GM18511 (cell line): ENCODE results near the gene ACOXL.
"Not testable (repeated sequence)": the region's sequence is repeated elsewhere in the genome, so short reads cannot be mapped to it uniquely, and the experiment has no call there.

Source experiments
- ATAC-seq: cut with Tn5 transposase; IDR thresholded peaks from one replicate; pipeline ENCODE4 v1.9.1; 2021; ENCODE audit warnings: mild to moderate bottlenecking, moderate library complexity; ENCODE audit not compliant: unreplicated experiment

The ACOXL gene

DNA sequence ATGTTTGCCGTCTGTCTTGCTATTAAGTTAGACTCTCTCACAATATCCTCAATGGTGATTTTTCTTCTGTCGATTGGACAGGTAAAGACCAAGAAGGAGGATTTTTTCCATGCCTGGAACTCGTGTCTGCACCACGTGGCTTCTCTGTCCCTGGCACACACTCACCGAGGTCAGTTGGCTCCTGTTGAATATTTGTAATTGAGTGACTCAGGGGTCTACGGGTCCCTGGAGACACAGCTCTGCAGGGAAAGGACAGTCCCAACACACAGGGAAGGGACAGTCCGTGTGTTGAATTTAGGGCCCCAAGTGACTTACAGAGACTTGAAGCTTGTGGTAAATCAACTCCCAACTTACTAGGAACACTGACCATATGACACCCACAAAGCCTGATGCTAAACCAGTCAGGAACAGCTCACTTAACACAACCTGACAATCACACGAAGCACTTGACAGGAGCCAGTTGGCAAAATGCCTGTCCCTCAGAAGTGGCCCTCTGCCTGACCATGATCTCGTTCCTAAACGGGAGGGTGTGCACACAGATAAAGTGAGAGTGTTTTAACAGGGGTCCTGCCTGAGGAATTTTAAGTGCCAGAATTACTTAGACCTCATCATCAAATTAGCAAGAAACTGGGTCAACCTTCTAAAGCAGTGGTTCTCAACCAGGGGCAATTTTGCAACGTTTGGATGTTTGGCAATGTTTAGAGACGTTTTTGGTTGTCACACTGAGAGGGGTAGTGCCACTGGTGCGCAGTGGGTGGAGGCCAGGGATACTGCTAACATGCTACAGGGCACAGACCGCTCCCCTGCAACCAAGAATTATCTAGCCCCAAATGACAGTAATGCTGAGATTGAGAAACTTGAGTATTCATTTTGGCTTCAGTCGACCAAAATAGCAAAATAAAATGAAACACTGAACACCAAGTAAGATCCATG, 299.4 kb downstream of the ACOXL start:
- no peak for ATAC-seq

DNA sequence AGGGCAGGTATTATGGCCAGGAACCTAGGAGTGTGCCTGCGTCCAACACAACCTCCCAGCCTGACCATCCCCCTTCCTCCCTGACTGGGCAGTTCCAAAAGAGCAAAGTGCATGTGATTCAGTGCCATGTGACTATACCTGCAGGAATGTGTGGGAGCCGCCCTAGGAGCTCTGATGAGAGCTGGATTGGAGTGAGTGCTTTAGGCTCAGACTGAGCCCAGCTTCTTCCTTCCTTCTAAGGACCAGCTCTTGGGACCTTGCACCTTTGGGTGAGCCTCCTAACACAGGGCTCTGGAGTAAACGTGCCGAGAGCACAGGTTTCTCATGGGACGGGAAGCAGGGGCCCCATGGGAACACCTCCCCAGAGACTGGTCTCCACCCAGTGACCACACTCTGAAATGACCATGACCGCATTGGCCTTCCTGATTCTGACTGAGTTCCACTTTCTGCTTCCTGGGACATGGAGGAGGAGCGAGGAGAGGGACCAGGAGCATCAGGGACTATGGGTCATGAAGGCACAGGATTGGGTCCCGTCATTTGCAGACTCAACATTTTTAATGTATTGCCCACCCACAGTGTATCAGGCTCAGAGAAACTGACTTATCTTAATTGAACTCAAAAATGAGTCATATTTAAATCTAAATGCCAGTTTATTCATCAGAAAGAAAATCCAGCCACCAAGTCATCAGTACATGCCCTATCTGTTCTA, 300.5 kb downstream of the ACOXL start:
- no peak for ATAC-seq

DNA sequence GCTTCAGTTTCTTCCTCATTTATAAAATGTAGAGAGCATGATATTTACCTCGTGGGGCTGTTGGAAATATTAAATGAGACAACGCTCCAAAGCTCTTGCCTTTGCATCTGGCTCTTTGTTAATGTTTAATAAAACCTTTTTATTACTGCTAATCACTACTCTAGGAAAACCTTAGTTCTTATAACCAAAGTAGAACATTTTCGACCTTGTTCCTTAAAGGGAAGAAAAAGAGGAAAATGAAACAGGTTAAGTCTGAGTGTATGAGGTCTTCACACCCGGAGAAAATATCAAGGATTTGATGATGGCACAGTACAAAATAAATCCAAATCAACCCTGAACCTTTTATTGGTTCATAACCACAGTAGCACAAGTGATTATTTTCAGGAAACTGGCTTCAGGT, 301.8 kb downstream of the ACOXL start:
- ATAC-seq, result no peak

DNA sequence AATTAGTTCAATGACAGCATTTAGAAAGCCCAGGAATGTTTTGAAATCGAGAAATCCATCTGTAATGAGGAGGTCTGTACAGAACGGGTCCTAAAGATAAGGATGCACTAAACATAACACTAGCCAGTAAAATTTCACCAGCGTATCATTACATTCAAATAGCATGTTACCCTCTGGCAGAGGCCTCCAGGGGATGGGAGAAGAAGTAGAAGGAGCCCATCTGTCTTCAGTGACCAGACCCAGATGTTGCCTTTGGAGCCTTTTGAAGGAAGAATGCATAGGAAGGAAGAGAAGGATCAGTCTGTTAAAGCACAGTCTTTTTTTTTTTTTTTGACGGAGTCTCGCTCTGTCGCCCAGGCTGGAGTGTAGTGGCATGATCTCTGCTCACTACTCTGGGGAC, 302.2 kb downstream of the ACOXL start:
- ATAC-seq, result no peak

DNA sequence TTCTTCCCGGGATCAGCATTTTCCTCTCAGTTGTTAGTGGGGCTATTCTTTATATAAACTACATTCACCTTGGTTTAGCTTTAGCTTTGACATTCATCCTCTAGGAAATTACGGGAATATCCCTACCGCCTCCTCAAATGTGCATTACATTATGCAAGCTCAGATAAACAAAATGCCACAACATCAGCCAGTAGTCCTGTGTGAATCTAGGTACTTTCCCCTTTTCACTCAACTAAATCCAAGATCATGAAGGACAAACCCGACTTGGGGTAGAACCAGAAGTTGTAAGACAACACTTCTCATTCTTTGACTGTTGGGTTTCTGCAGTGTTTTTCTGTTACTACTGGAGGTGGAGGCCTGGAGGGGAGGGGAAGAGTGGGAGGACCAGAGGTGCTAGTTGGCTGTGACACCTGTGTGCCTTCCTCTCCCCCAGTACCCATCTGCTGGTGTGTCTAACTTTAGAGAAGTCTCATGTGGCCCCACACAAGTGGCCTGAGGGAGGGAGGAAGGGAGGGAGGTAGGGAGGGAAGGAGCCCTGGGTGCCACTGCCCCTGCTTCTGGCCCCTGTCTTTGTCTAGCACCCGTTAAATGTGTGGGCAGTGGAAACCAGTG, 303.6 kb downstream of the ACOXL start:
- ATAC-seq, result peak; percentile 55

DNA sequence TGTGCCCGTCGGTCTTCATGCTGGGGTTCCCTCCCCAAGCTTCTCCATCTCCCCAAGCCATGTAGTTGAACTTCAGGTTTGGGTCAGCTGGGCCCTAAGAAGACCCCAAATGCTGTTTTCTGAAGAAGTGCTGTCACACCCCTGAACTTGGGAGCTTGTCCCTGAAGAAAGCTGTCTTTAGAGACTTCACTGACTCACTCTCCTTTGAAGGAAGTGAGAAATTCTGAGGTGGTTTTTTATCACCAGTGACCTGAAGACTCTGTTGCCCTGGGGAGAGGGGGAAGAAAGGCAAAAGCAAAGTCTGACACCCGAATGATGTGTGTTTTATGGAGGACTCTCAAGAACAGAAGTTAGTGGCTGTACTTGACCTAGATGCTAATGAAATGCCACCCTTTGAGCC, 304.8 kb downstream of the ACOXL start:
- ATAC-seq, result no peak

DNA sequence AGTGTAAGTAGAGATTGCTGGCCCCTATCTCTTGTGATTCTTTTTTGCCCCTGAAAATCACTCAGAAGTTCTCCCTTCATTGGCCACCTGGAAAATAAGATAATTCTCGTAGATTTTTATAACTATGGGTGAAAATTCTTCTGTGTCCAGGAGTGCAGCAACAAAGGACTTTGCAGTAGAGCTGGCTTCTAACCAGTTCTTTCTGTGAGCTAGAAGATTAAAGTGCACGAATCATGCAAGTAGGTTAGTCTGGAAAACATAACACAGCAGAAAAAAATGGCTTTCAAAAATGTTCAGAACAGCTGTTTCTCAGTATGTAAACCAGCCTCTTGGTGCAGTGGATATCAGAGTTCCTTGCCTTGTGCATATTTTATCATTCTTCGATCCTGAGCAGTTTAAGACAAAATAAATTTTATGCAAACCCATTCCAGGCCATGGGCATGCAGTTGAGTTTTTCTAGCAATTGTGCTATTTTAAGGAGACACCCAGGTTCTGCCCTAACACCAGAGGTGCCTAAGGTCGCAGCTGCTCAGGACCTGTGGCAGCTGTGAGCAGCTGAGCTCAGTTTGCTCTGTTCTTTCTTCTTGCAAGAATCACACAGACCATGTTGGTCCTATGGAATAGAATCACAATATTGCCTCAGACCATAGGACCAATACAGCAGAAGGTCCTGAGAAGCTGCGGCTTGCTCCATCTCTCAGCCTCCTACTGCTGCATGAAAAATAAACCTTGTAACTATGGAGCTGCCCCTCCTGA, 307.4 kb downstream of the ACOXL start:
- ATAC-seq, result no peak

DNA sequence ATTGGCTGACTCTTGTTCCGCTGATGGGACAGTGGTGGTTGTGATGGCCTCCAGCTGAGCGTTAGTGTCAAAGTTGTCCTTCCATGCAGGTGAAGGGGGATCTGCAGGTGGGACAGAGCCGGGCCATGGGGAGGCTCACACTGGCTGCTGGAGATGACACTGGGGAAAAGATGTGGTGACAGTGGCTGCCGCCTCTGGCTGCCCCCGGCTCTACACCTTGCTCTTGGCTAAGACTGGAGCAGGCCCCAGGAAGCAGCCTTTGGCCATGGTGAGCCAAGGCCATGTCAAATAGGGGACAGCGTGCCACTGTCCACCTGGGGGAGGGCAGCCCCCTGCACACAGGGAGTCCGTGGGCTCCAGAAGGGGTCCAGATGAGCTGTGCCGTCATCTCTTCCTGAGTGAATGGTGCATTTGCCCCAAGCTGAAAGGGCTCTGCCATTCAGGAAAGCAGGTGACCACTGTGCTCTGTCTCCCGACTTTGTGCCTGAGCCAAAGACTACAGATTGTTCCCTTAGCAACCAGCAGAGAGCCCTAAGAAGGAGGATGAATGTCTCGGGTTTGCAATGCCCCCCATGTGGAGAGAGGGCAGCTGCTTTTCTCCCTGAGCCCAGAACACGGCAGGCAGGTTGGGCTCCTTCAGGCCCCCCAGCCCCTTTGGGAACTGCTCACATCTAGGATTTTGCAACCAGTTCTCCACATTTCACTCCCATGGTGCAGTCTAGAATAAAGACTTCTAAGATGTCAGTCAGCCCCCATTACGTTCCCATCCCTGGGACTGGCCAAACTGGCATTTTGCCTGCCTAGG, 309.2 kb downstream of the ACOXL start:
- no peak for ATAC-seq

DNA sequence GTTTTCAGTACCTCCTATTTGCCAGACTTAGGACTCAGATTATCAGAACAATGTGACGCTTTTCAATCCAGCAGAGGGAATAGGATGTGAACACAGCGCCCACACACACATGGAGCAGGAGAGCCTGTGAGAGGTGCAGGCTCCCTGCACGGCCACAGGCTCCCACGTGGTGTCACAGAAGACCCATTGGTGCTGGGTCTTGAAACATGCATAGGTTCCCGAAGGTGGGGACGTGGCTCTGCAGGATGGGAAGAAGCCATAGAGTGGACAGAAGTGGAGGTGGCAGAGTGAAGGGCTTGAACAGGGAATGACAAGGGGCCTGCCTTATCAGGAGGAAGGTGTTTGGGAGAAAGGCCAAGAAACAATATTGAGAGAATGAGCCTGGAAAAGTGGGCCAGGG, 309.9 kb downstream of the ACOXL start:
- no peak for ATAC-seq

DNA sequence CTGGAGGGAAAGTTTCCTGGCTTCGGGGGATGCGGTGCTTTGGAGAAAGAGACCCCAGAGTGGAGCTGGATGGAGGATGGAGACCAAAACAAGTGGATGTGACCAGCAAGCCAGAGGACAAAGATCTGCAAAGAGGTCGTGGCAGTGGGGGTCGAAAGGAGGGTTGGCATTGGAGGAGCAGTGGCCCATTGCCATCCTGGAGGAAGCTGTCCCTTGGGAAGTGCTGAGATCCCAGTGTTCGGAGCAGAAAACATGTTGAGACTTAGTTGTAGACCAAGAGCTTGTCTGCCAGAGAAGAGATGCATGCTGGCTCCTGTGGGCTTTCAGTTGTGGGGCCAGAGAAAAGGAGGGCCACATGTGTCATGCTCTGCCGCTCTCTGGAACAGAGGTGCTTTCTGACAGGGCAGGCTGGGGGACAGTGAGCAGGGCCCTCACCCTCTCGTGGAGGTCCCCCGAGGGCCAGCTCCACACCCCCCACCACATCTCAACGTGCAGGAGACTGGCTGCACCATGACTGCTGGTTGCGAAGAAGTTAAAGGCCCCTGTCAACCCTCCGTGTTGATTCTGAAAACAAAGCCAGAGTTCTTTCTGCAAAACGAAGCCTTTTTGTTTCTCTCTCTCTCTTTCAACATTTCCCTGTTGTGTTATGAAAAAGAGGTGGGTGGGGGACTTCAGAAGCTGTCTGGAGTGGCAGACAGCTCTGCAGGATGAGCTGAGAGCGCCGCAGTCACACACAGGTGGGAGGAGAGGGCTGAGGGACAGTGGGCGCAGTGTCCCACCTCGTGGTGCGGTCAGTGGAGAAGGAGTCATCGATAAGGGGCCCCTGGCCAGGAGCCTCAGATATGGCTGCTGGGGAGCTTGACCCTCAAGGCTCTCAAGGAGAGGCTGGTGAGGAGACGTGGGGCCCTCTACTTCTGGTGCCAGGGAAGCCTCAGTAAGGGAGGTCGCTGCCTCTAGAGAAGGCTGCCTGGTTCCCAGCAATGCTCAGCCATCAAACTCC, 310.7 kb downstream of the ACOXL start:
- peak; percentile 69 for ATAC-seq

DNA sequence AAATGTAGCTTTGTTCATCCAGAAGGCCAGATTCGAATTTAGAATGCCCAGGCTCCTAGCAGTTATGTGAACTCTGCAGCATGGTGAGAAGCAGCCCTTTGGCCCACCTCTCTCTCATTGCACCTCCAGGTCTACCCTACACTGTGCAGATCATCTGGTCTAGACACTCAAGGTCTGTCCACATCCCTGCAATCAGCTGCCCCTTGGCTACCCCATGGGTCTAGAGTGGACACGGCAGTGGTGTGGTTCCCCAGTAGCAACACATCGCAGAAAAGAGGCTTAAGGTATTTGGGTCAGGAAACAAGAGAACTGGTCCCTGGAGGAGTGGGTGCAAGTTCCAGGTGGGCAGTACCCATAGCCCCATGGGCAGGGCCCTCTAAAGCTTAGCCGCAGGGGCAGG, 311.7 kb downstream of the ACOXL start:
- ATAC-seq, result no peak

DNA sequence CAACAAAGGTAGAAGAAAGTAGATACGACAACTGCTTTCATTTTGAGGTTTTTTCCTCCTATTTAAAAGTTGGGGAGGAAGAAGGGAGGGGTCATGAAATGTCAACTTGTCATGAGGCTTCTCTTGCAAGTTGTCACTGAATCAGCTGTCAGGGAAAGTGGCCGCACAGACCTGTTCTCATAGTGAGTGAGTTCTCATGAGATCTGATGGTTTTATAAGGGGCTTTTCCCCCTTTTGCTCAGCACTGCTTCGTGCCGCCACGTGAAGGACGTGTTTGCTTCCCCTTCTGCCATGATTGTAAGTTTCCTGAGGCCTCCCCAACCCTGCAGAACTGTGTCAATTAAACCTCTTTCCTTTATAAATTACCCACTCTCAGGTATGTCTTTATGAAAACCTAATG, 312.9 kb downstream of the ACOXL start:
- ATAC-seq, result not testable (repeated sequence)

DNA sequence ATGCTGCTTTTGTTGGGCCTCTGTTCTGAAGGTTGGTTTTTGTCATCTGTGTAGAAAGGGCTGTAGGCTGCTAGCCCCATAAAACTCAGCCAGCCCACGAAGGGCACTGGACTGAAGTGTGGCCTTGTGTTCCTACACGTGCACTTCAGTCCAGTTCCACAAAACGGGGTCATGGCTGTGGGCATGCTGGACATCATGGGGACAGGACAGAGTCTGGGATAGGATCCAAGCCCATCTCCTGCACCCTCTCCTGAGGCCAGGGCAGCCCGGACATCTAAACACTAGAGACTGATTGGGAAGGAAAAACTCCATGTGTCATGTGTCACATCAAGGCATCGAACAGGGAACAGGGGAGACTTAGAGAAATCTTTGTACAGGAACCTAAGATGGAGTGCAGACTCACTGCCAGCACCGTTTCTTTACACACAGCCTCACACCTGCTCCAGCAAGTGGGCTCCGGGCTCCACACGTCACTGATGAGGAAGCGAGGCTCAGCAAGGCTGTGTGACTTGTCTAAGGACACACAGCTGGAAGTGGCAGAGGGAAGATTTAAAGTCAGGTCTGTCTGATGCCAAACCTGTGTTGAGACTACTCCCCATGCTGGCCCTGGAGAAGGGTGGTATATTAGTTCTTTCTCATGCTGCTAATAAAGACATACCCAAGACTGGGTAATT, 313.5 kb downstream of the ACOXL start:
- no peak for ATAC-seq

DNA sequence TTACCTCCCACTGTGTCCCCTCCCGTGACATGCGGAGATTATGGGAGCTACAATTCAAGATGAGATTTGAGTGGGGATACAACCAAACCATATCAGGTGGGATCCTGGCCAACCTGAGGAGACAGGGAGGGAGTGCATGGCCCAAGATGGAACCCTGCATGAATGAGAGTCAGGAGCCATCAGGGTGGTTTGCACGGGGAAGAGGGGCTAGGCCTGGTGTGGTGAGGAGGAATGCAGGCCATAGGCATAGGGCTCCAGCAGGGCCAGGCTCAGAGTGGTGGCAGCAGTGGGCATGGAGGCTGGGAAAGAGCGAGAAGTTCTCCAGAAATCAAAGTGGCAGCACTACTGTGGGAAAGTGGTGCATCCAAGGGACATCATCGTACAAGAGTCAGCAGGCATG, 314.3 kb downstream of the ACOXL start:
- no peak for ATAC-seq

DNA sequence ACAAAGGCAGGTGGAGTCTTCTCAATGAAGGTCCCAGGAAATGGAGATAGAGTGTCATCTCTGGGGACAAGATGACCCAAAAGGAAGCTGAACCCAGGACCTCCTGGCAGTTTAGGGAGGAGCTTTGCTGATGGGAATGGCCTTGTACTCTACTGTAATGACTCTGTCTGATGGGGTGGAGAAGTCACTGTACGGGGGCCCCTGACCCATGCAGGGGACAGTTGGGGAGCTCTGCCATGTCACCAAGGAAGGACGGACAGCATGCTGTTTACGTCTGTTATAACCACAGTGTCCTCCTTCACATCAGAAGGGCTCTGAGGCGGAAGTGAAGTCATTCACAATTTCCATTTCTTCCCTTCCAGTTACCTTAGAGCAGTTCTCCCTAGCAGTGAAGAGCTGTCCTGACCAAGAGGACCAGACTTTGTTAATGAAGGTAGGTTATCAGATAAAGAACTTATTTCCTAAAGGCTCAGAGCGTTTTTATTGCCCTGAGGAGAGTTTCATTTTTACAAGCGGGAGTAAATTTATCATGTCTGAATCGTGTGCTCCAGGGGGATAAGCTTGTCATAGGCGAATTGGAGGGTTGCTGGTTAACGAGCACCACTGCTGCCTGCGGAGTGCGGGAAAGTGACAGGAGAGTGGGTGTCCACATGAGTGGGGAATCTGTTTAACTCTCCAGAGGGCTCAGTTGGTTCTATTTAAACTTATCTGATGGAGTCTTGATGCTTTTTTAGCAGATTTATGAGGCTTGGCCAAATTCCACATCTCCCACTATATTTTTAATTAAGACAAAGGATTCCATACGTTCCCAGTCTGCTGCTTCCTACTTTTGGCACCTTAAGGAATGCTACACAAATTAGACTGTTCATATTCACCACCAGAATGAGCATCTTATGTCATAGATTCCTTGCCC, 316.7 kb downstream of the ACOXL start:
- ATAC-seq, result no peak

DNA sequence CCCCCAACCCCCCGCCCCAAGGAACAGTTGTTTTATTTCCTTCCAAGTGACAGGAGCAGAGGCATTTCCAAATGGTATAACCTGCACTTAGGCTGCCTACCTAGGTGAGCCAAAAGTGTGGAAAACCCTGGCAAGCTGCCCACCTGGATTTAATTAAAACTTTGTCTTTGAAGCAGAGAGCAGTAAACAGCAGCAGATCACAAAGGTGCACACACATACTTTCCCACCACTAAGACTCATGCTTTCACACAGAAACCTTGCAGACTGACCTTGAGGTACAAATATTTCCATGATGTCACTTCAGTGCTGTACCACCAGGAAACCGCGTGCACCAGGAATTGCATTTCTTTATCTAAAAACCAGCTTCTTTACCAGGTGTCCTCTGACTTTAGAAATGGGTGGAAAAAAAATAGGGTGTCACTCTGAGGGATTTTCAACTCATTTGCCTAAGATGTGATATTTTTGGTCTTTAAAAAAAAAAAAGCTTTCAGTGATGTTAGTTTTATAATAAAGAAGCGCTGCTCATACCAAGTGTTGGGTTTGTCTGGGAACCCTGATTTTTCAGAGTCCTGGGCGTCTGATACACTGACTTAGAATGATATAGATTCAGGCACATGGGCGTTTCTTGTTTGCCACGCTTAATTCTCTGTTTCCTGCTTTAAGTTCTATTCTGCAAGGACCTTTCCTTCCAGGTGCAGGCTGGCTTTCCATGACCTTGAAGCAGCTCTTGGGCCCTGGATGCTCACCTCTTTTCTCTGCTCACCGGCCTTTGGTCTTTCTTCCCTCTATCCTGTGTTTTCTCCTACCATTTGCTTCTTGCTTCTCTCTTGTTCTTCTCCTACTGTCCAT, 317.6 kb downstream of the ACOXL start:
- ATAC-seq, result peak; percentile 66
